NCI-H128 (cell line): ENCODE data around the gene ST8SIA1.

Experiments
- DNase-seq: peaks from one replicate; lab custom pipeline; 2025; ENCODE audit not compliant: unreplicated experiment; lab: John Stamatoyannopoulos, UW

The ST8SIA1 gene

DNA sequence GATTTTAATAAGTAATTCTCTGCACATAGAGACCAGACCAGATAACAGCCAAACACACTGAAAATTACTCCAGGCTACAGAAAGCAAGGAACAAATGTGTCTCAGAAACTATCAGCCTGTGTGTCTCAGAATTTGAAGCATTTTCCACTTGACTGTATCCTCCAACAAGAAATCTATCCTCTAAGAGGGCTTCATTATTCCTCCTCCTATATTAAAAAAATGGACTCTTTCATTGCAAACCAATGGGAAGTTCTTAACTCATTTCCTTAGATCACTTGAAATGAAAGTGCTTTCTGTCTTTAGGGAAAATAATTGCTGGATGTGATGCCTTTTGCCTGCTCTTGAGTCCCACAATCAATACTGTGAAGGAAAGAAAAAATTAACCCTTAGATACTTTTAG lies 2.3 kb downstream of the ST8SIA1 start:
- no peak for DNase-seq

GRCh38 chr12:22329621-22330020 lies 4.9 kb downstream of the ST8SIA1 start:
- DNase-seq: no peak

GRCh38 chr12:22325218-22325617 lies 9.3 kb downstream of the ST8SIA1 start:
- DNase-seq: no peak

DNA sequence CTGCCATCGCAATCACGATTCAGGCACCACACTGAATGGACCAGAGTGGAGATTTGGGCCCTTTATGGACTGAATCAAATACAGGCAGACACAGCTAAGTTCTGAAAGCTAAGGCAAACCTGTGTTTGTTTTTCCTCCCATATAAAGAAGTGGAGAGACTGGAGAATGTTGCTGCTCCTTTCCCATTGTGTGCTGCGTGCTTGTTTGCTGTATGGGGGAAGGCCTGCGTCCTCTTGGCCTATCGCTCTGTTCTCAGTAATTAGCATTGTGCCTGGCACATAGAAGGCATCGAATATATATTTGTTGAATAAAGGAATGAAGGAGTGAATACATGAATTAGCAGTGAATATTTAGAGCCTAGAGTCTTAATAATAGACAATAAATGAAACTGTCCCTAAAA lies 12.4 kb downstream of the ST8SIA1 start:
- no peak for DNase-seq

GRCh38 chr12:22321638-22322037 lies 12.9 kb downstream of the ST8SIA1 start:
- DNase-seq: no peak

- no peak for DNase-seq
These were observed 13.4 kb downstream of the ST8SIA1 start for GRCh38 chr12:22321018-22321605.

GRCh38 chr12:22318108-22318737 lies 16.3 kb downstream of the ST8SIA1 start:
- DNase-seq: no peak

DNA sequence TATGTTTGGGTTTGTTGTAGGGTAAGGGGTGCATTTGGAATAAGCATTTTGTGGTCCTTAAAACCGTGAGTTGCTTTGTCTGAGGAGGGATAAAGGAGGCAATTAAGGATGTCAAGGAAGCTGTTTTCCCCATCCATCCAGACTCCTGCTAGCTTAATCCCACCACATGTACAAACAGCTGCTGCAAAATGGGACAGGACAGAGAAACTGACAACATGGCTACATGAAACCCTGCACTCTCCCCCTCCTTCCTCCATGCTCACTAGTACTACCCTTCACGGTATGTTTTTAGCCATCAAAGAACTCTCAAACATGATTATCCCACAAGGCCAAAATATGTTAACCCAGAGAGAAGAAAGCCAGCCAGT lies 20.6 kb downstream of the ST8SIA1 start:
- DNase-seq: no peak

- no peak for DNase-seq
These were observed 21.1 kb downstream of the ST8SIA1 start for GRCh38 chr12:22313286-22313962.

GRCh38 chr12:22312336-22312735 lies 22.2 kb downstream of the ST8SIA1 start:
- DNase-seq: no peak

GRCh38 chr12:22310709-22311108 lies 23.8 kb downstream of the ST8SIA1 start:
- no peak for DNase-seq

DNA sequence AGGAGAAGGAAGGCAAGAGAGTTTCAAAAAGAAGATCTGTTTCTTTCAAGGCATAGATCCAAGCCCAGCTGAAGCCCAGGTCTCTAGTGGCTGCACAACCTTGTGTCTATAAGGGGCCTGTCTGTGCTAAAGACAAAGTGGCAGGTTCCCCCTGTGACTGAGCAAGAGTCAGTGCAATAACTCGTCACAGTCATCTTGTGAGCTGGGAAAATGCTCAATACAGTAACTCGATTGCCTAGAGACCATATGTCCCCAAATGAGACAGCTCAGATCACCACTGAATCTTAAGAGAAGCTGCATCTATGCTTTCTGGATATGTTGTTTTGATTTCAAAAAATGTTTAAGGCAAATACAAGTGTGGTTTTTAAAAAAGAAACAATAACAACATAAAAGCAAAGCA lies 24.2 kb downstream of the ST8SIA1 start:
- DNase-seq: no peak

DNA sequence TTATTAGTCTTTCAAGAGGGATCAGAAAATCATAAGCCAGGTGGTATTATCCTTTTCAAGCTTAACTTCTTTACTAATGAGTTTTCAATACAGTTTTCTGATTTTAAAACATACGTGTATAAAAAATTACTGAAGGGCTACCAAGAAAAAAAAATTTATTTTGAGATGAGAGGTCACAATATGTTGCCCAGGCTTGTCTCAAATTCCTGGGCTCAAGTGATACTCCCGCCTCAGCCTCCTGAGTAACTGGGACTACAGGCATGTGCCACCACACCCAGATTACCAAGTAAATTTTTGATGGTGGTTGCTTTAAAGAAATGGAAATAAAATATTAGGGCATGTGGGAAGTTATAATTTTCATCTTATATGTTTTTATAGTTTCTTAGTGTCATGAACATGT lies 26.7 kb downstream of the ST8SIA1 start:
- no peak for DNase-seq

- DNase-seq: no peak
These were observed 28.2 kb downstream of the ST8SIA1 start for GRCh38 chr12:22306311-22306710.

DNA sequence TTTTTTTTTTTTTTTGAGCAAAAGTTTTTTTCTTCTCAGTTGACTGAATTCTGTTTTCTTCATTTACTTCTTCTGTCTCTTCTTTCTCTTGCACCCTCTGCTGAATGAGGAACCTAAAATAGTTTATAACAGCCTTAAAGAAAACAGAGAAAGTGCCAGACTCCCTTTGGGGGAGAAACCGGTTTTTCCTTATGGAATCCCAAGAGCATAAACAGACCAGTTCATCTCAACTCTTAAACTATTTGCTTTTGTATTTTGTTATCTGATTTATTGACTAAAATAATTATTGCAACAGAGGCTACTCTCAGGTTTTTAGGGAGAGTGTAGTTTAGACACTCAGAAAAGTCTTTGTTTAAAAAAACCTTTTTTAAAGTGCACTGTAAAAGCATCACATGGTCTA lies 30.2 kb downstream of the ST8SIA1 start:
- no peak for DNase-seq

GRCh38 chr12:22299294-22299912 lies 35.1 kb downstream of the ST8SIA1 start:
- no peak for DNase-seq

DNA sequence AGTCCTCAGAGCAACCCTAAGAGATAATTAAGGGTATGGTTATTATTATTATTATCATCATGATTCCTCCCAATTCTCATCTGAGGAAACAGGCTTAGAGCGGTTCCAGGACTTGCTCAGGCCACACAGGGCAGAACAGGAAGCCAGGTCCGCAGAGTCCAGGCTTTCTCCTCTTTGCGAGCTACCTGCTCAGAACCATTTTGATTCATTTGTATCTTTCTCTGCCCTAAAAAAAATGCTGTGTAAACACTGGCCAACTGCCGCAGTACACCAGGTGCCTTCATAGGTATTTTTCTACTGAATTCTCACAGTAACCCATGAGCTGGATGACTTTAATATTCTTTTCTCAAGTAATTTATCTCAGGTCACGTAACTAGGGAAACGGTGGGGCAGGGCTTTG lies 45.3 kb downstream of the ST8SIA1 start:
- DNase-seq: no peak

- DNase-seq: no peak
These were observed 46.5 kb downstream of the ST8SIA1 start for GRCh38 chr12:22287776-22288621.

DNA sequence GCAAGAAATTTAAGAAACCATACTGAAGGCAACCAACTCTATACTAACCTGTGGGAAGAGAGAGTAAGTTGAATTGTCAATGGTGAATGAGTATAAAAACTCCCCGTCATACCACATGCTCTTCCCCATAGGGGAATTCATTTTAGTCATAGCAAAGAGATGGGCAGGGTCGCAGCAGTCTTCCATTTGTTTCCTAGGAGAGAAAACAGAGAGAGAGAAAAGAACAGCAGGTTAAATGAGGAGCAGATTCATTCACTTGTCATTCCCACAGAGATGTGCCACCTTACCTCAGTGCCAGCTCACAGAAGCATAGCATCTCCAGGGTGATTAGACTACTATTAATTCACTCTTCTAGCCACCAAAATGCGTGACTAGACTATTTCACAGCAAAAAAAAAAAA lies 47.4 kb downstream of the ST8SIA1 start:
- DNase-seq: no peak

DNA sequence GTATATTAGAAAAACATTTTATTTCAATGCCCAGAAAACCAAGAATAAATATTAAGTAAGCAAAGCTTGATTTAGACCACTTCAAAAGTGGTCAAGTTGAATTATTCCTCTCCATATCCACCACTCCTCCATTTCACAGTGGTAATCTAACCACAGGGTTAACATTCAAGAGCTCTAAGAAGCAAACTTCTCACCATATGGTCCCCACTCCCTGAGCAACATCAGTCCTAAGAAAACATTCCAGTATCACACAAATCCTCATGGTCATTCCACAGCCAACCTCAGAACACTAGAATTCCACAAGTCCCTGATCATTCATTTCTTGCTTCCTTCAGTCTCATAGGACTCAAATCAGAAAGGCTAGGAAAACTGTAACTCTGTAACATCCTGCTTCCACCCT lies 47.9 kb downstream of the ST8SIA1 start:
- DNase-seq: no peak

- no peak for DNase-seq
These were observed 48.7 kb downstream of the ST8SIA1 start for GRCh38 chr12:22285846-22286245.
